GM23338 (cell line): ENCODE data around the gene SBF2.

ENCODE experiments used
- EZH2 ChIP-seq: fragments of 200-600 bp; sonication (generic); IDR thresholded peaks from one replicate; pipeline ENCODE4 v1.8.0; 2017; ENCODE audit warnings: antibody characterized with exemption, mild to moderate bottlenecking, low read depth; ENCODE audit not compliant: unreplicated experiment
- EZH2phosphoT487 ChIP-seq: fragments of 200-600 bp; sonication (generic); IDR thresholded peaks from one replicate; pipeline ENCODE4 v1.8.1; 2018; ENCODE audit warnings: antibody characterized with exemption; ENCODE audit not compliant: unreplicated experiment
- POLR2AphosphoS5 ChIP-seq: IDR thresholded peaks from 2 replicates; pipeline ENCODE4 v1.6.1; 2016; ENCODE audit warnings: antibody characterized with exemption, low read depth
- TF ChIP-seq, protein P1 (sequence below), 2 experiments: fragments of 200-600 bp in 1 of 2; sonication (generic) in 1 of 2; conservative IDR thresholded peaks; 2 replicates each; pipeline versions ENCODE4 v1.5.1 to v1.6.1; 2016 to 2017; ENCODE audit warnings: antibody characterized with exemption in 2 of 2, low read depth in 2 of 2, mild to moderate bottlenecking in 2 of 2, moderate library complexity in 1 of 2
- TF ChIP-seq, protein P2 (sequence below): IDR thresholded peaks from one replicate; pipeline ENCODE4 v1.6.1; 2018; ENCODE audit warnings: antibody characterized with exemption; ENCODE audit not compliant: unreplicated experiment

DNA sequence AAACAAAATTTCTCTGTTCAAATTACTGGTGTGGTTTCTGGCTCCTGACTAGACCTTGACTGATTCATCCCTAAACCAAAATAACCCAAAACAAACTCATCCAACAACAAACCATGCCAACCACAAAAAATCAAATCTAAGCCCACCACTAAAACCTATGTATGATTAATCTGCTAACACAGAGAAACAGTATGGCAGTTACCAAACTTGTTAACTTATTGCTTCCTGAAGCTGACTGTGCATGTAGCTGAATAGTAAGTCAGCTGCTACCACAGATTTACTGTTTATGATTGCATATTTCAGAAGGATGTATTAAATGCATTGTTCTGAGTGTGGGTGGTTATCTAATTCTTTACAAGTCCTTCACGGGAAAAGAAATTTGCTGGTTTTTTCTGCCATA, 399.0 kb downstream of the SBF2 start:
- TF ChIP-seq, protein P1, sequence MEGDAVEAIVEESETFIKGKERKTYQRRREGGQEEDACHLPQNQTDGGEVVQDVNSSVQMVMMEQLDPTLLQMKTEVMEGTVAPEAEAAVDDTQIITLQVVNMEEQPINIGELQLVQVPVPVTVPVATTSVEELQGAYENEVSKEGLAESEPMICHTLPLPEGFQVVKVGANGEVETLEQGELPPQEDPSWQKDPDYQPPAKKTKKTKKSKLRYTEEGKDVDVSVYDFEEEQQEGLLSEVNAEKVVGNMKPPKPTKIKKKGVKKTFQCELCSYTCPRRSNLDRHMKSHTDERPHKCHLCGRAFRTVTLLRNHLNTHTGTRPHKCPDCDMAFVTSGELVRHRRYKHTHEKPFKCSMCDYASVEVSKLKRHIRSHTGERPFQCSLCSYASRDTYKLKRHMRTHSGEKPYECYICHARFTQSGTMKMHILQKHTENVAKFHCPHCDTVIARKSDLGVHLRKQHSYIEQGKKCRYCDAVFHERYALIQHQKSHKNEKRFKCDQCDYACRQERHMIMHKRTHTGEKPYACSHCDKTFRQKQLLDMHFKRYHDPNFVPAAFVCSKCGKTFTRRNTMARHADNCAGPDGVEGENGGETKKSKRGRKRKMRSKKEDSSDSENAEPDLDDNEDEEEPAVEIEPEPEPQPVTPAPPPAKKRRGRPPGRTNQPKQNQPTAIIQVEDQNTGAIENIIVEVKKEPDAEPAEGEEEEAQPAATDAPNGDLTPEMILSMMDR (conservative IDR thresholded peaks at IDR 0.05; ENCODE audit: low read depth in 2 of 2) = no peak
- TF ChIP-seq EZH2 (no peak), POLR2AphosphoS5 (no peak), EZH2phosphoT487 (no peak)
- TF ChIP-seq, protein P2, sequence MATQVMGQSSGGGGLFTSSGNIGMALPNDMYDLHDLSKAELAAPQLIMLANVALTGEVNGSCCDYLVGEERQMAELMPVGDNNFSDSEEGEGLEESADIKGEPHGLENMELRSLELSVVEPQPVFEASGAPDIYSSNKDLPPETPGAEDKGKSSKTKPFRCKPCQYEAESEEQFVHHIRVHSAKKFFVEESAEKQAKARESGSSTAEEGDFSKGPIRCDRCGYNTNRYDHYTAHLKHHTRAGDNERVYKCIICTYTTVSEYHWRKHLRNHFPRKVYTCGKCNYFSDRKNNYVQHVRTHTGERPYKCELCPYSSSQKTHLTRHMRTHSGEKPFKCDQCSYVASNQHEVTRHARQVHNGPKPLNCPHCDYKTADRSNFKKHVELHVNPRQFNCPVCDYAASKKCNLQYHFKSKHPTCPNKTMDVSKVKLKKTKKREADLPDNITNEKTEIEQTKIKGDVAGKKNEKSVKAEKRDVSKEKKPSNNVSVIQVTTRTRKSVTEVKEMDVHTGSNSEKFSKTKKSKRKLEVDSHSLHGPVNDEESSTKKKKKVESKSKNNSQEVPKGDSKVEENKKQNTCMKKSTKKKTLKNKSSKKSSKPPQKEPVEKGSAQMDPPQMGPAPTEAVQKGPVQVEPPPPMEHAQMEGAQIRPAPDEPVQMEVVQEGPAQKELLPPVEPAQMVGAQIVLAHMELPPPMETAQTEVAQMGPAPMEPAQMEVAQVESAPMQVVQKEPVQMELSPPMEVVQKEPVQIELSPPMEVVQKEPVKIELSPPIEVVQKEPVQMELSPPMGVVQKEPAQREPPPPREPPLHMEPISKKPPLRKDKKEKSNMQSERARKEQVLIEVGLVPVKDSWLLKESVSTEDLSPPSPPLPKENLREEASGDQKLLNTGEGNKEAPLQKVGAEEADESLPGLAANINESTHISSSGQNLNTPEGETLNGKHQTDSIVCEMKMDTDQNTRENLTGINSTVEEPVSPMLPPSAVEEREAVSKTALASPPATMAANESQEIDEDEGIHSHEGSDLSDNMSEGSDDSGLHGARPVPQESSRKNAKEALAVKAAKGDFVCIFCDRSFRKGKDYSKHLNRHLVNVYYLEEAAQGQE = no peak
